ENCODE measurements around the gene THSD7B.
"Not testable (repeated sequence)": the region's sequence is repeated elsewhere in the genome, so short reads cannot be mapped to it uniquely, and the experiment has no call there.

THSD7B gene

DNA sequence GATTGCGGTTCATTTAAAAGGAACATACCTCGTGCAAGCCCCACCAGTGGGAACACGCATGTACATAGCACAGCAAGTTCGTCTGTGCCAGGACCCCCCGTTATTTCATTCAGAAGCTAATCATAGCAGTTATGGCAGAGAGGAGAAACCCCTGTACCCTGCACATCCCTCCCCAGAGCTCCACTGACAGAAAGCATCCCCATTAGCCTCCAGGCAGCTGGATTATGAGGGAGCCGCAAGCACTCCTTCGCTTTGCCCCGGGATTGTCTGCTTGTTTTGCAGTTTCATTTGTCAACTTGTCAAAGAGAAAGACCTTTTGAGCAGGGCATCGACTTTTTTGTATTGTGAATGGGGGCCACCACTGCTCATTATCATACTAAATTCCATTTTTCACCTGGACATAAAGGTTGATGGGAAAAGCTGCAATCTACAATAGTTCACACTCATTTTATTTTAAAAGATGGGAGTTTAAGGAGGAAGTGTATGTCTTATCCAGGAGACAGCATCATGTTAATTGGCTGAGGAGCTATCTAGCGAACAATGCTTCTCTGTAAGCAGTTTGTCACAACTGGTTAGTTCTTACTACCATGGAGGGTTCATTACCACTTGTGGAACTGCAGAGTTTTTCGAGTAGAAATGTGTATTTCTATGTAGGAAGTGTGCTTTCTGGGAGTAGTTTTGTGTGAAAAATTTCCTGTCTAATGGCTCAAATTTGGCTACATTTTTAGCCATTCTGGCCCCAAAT is 255.3 kb downstream of the THSD7B start:
- H3K27ac ChIP-seq, result no peak overlapping the region
- no peak for DNase-seq (ENCODE audit: low read depth, low spot score)

GRCh38 chr2:137021763-137022162 is 256.4 kb downstream of the THSD7B start:
- H3K27ac ChIP-seq, result no peak overlapping the region
- no peak for DNase-seq (ENCODE audit: low read depth, low spot score)

DNA sequence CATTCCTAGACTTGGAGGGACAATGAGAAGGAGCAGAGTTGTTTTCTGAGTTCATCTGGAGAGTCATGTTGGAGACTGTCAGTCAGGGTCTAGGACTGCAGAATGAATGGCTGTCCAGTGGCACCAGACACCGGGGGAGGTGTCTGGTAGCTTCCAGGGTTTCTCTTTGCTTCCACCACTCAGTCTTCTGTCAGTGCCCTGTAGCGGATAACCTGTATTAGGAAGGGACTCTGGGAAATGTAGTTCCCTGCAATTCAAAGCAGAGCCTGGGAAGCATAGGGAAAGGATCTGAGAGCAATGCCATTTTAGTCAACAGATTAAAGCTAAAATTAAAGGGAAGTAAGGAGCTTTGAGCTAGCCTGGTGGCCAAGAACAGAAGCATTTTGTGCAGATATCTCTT is 257.9 kb downstream of the THSD7B start:
- no peak overlapping the region for H3K27ac ChIP-seq
- no peak for DNase-seq (ENCODE audit: low read depth, low spot score)

GRCh38 chr2:137031731-137032130 is 266.4 kb downstream of the THSD7B start:
- peak overlapping the region; percentile 10 for H3K27ac ChIP-seq
- peak; percentile 59 for DNase-seq (ENCODE audit: low read depth, low spot score)

- no peak overlapping the region for H3K27ac ChIP-seq
- no peak for DNase-seq (ENCODE audit: low read depth, low spot score)
Observed at GRCh38 chr2:137036619-137037018, 271.3 kb downstream of the THSD7B start.

DNA sequence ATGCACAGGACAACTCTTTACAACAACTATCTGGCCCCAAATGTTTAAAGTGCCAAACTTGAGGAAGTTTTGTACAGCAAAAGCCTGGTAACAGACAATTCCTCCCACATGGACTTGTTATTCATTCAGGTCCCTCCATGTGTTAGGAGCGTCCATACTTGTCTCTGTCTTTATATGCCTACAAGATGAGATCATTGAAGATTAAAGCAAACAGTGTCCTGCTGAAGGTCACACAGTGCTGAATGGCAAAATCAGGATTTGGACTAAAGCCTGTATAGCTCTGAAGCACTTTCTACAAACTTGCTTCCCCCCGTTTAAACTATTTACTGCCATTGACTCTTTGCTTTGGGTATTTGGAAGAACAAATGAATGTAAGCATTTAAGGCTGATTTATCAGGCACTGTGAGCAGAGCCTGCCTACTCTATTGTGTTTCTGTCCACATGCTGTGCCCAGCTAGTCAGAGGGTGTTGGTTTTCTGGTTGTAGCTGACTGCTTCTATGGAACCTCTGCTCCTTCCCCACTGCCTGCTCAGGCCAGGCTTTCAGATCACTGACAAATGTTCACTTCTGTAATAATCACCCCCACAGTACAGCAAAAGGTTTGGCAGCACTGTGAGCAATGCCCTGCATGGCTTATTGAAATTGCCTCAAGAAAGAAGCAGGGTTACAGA is 274.3 kb downstream of the THSD7B start:
- DNase-seq (ENCODE audit: low read depth, low spot score), result no peak
- no peak overlapping the region for H3K27ac ChIP-seq

DNA sequence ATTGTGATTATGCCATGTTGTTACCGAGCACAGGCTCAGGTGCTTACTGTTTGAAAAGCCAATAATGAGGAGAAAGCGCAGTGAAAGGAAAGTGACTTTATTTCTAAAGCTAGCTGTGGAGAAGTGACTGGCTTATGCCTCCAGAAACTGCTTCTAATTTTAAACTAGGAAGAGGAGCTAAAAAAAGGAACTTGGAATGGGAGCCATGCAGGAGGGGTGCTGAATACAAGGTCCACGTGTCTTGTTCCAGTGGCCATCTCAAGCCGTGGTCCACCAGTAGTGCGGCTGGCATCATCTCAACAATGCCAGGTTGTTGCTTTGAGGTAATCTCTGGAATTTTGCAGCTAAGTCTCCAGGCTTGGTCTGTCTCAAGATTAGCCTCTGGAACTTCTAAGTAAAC is 282.0 kb downstream of the THSD7B start:
- H3K27ac ChIP-seq, result no peak overlapping the region
- no peak for DNase-seq (ENCODE audit: low read depth, low spot score)

DNA sequence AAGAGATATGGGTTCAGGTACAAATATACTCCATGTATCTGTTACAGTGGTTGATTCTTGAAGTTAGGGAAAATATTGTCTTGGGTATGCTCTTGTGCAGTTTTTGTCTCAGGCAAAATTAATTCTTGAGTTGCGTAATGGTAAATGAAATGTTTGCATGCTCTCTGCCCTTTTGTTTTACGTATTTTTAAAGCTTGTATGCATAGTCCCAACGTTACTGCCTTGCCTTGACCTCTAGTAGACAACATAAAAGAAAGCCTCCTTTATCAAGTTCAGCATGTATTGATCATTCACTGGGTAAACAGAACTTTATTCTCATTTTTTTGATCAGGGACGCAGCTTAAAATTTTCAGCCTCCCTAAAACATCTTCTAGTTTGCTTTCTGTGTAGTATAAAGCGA is 283.1 kb downstream of the THSD7B start:
- DNase-seq (ENCODE audit: low read depth, low spot score), result no peak

GRCh38 chr2:137049518-137049917 is 284.2 kb downstream of the THSD7B start:
- DNase-seq (ENCODE audit: low read depth, low spot score), result no peak
- no peak overlapping the region for H3K27ac ChIP-seq

More for the DNA sequence above, 283.1 kb downstream of the THSD7B start:
- H3K27ac ChIP-seq, result no peak overlapping the region

- no peak for DNase-seq (ENCODE audit: low read depth, low spot score)
Observed at GRCh38 chr2:137050949-137051348, 285.6 kb downstream of the THSD7B start.

DNA sequence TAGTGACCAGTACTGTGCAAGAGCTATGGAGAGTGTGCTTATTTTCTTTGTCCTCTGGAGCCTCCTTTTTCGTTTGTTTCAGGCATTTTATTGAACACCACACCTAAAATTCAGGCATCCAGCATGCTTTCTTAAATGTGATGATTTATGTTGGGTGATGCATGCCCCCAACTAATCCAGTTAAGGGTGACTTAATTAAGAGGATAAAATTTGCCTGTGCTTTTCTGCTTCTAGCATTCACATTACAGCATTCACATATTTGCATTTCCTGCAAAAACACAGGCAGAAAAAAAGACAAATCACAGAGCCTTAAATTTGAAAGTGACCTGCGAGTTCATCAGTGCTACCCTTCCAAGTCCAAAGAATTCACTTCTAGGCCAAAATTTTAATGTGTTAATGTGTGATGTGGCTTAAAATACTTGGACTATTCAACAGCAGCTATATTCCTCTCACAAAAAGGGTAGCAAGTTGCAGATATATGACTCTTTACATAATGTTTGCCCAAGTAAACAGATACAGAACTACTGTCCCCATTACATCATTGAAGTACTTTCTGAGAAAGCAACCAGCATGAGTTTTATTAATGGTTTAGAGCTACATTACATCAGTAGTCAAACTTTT is 286.5 kb downstream of the THSD7B start:
- DNase-seq (ENCODE audit: low read depth, low spot score), result no peak
- no peak overlapping the region for H3K27ac ChIP-seq

More at GRCh38 chr2:137050949-137051348, 285.6 kb downstream of the THSD7B start:
- no peak overlapping the region for H3K27ac ChIP-seq

GRCh38 chr2:137056704-137057103 is 291.4 kb downstream of the THSD7B start:
- no peak overlapping the region for H3K27ac ChIP-seq
- DNase-seq (ENCODE audit: low read depth, low spot score), result no peak

- not testable (repeated sequence) for H3K27ac ChIP-seq; DNase-seq (ENCODE audit: low read depth, low spot score)
Observed at GRCh38 chr2:137076111-137076765, 310.9 kb downstream of the THSD7B start.

- no peak overlapping the region for H3K27ac ChIP-seq
- no peak for DNase-seq (ENCODE audit: low read depth, low spot score)
Observed at GRCh38 chr2:137091704-137092103, 326.4 kb downstream of the THSD7B start.

DNA sequence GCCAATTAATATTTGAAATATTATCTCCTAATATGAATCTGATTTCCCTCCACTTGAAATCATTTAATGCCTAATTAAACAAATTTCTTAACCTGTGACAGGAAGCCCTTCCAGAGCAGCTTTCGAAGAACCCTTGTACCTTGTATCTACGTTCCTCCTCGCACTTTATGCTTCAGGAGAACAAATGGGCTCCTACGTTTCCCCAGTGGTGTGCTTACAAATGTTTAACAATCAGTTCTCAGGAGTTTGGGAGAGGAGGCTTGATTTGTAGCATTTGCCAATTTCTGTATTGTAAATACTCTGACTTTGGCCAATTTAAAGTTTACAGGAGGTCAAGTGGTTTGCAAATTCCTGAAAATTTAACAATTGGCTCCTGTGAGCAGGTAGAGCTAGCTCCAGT is 327.8 kb downstream of the THSD7B start:
- DNase-seq (ENCODE audit: low read depth, low spot score), result no peak

GRCh38 chr2:137096187-137096586 is 330.8 kb downstream of the THSD7B start:
- no peak for DNase-seq (ENCODE audit: low read depth, low spot score)
- H3K27ac ChIP-seq, result no peak overlapping the region

More for the DNA sequence above, 327.8 kb downstream of the THSD7B start:
- H3K27ac ChIP-seq, result no peak overlapping the region

DNA sequence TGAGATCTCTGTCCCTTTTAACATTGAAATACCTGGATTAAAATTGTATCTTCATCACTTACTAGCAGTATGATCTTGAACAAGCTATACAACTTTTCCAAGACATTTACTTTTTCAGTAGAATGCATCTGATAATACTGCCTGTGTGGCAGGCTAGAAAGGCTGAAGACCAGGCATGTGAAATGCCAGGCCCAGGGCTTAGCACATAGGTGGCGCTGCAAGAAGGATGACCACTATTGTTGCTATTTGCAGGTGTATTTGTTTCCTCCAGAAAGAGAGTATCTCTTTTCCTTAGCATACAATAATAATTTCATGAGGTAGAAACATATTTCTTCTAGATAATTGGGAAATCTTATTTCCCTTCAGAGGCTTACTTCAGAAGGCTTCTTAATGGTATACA is 331.3 kb downstream of the THSD7B start:
- no peak overlapping the region for H3K27ac ChIP-seq
- no peak for DNase-seq (ENCODE audit: low read depth, low spot score)

DNA sequence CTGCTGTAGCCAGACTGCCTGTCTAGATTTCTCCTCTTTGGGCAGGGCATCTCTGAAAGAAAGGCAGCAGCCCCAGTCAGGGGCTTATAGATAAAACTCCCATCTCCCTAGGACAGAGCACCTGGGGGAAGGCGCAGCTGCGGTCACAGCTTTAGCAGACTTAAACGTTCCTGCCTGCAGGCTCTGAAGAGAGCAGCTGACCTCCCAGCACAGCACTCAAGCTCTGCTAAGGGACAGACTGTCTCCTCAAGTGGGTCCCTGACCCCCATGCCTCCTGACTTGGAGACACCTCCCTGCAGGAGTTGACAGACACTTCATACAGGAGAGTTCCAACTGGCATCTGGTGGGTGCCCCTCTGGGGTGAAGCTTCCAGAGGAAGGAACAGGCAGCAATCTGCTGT is 336.5 kb downstream of the THSD7B start:
- not testable (repeated sequence) for H3K27ac ChIP-seq; DNase-seq (ENCODE audit: low read depth, low spot score)

DNA sequence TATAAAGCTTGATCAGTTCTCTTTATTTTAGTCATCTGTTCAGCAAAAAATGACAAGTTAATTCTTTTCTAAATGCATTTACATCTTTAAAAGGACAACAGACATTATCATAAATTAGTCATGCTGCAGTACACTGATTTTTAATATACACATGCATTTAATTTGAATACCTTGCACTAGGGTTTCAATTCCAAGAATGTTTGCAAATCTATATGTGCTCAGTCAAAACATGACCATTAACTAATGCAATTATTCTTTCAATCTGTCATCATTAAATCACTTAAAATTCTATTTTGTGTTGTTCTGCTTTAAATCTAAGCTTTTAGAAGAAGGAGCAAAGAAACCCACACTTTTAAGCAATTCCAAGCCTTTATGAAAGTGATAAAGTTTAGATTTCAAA is 342.6 kb downstream of the THSD7B start:
- no peak overlapping the region for H3K27ac ChIP-seq
- DNase-seq (ENCODE audit: low read depth, low spot score), result no peak

- DNase-seq (ENCODE audit: low read depth, low spot score), result no peak
Observed at GRCh38 chr2:137111896-137112295, 346.6 kb downstream of the THSD7B start.

More at GRCh38 chr2:137111896-137112295, 346.6 kb downstream of the THSD7B start:
- H3K27ac ChIP-seq, result no peak overlapping the region

All from epithelial cell of prostate (primary cell).